Neural cell (in vitro differentiated cells): ENCODE results near the gene PARD3B. TPM values are rescaled to one million over a fixed set of nuclear protein-coding genes. Genes with fewer than 3 reads are reported as not detected.
A peak's percentile ranks its signal among the peaks of the same experiment; 100 is the strongest.

Source experiments
- H2AFZ ChIP-seq: fragments of 200-600, 300-800 bp; sonication (generic), shearing (Covaris generic); 2 replicates; pipeline ENCODE4 v1.6.0; 2014; ENCODE audit warnings: low read depth, mild to moderate bottlenecking, antibody characterized with exemption, low read length, moderate library complexity
- H3F3A ChIP-seq: fragments of 200-600 bp; shearing (Covaris generic); 2 replicates; pipeline ENCODE4 v1.6.1; 2016; ENCODE audit warnings: mild to moderate bottlenecking, moderate library complexity, mixed read lengths, antibody characterized with exemption, low read length; ENCODE audit not compliant: insufficient read depth, poor library complexity, severe bottlenecking
- H3K27ac ChIP-seq: fragments of 200-600, 300-800 bp; sonication (generic), shearing (Covaris generic); 2 replicates; pipeline ENCODE4 v1.5.1; 2014; ENCODE audit warnings: mild to moderate bottlenecking, low read length, moderate library complexity
- H3K27me3 ChIP-seq: fragments of 300-800, 200-600 bp; sonication (generic), shearing (Covaris generic); 2 replicates; pipeline ENCODE4 v1.6.0; 2014; ENCODE audit warnings: mild to moderate bottlenecking, low read depth, low read length, moderate library complexity; ENCODE audit not compliant: insufficient read depth
- H3K36me3 ChIP-seq: fragments of 300-800, 200-600 bp; sonication (generic), shearing (Covaris generic); 2 replicates; pipeline ENCODE4 v1.5.1; 2014; ENCODE audit warnings: mild to moderate bottlenecking, antibody characterized with exemption, low read length, moderate library complexity; ENCODE audit not compliant: insufficient read depth
- H3K4me2 ChIP-seq: fragments of 300-800, 200-600 bp; sonication (generic), shearing (Covaris generic); 2 replicates; pipeline ENCODE4 v1.6.0; 2014; ENCODE audit warnings: mild to moderate bottlenecking, low read length
- H3K4me3 ChIP-seq: fragments of 300-800, 200-600 bp; sonication (generic), shearing (Covaris generic); 2 replicates; pipeline ENCODE4 v1.5.1; 2014; ENCODE audit warnings: mild to moderate bottlenecking, low read length, moderate library complexity
- H3K79me2 ChIP-seq: fragments of 200-600 bp; shearing (Covaris generic); replicated peaks from 2 replicates; pipeline ENCODE4 v1.6.0; 2014; ENCODE audit warnings: mild to moderate bottlenecking, low read length, moderate library complexity; ENCODE audit not compliant: insufficient read depth
- H3K9ac ChIP-seq: fragments of 300-800, 200-600 bp; sonication (generic), shearing (Covaris generic); 2 replicates; pipeline ENCODE4 v1.6.1; 2016; ENCODE audit warnings: mild to moderate bottlenecking, low read length, mixed read lengths
- H3K9me2 ChIP-seq: fragments of 200-600 bp; shearing (Covaris generic); 2 replicates; pipeline ENCODE4 v1.6.1; 2016; ENCODE audit warnings: mild to moderate bottlenecking, low read length, mixed read lengths; ENCODE audit not compliant: insufficient read depth
- H3K9me3 ChIP-seq: fragments of 200-600, 300-800 bp; sonication (generic), shearing (Covaris generic); 2 replicates; pipeline ENCODE4 v1.6.1; 2016; ENCODE audit warnings: mild to moderate bottlenecking, mixed run types, low read length, moderate library complexity, mixed read lengths
- H4K20me1 ChIP-seq: fragments of 200-600 bp; shearing (Covaris generic); 2 replicates; pipeline ENCODE4 v1.6.1; 2016; ENCODE audit warnings: mild to moderate bottlenecking, mixed run types; ENCODE audit not compliant: insufficient read depth
- CTCF ChIP-seq: fragments of 450-650 bp; IDR thresholded peaks from 2 replicates; pipeline ENCODE4 v1.5.1; 2014; ENCODE audit warnings: antibody characterized with exemption, mild to moderate bottlenecking, moderate library complexity; ENCODE audit not compliant: poor library complexity, severe bottlenecking
- EP300 ChIP-seq: fragments of 450-650 bp; conservative IDR thresholded peaks from 2 replicates; pipeline ENCODE4 v1.6.1; 2014; ENCODE audit warnings: antibody characterized with exemption, mild to moderate bottlenecking, moderate library complexity; ENCODE audit not compliant: poor library complexity, severe bottlenecking
- EZH2 ChIP-seq: fragments of 200-600, 300-800 bp; shearing (Covaris generic), sonication (generic); IDR thresholded peaks from 2 replicates; pipeline ENCODE4 v1.6.1; 2014; ENCODE audit warnings: antibody characterized with exemption, low read length, borderline replicate concordance, mild to moderate bottlenecking; ENCODE audit not compliant: insufficient read depth, poor library complexity, severe bottlenecking
- MXI1 ChIP-seq: fragments of 450-650 bp; conservative IDR thresholded peaks from 2 replicates; pipeline ENCODE4 v1.6.1; 2014; ENCODE audit warnings: antibody characterized with exemption, mild to moderate bottlenecking; ENCODE audit not compliant: poor library complexity, severe bottlenecking
- POLR2AphosphoS5 ChIP-seq: IDR thresholded peaks from 2 replicates; pipeline ENCODE4 v1.6.1; 2012
- RAD21 ChIP-seq: fragments of 450-650 bp; conservative IDR thresholded peaks from 2 replicates; pipeline ENCODE4 v1.6.1; 2014; ENCODE audit warnings: antibody characterized with exemption, mild to moderate bottlenecking, moderate library complexity
- SMC3 ChIP-seq: fragments of 450-650 bp; conservative IDR thresholded peaks from 2 replicates; pipeline ENCODE4 v1.6.1; 2014; ENCODE audit warnings: antibody characterized with exemption, mild to moderate bottlenecking, moderate library complexity; ENCODE audit not compliant: poor library complexity
- TAF1 ChIP-seq: IDR thresholded peaks from 2 replicates; pipeline ENCODE4 v1.6.1; 2012; ENCODE audit warnings: low read depth
- polyA plus RNA-seq: library from polyadenylated mRNA; depleted of rRNA; stranded (reverse); fragments of >200 nt; gene quantifications from 2 replicates; pipeline ENCODE4 v1.2.3, GENCODE V29; 2014
- TF ChIP-seq, protein P1 (sequence below): IDR thresholded peaks from 2 replicates; pipeline ENCODE4 v1.6.1; 2012; ENCODE audit warnings: borderline replicate concordance

PARD3B gene
- polyA plus RNA-seq, 1 donor from 2014 or later: 0.54 TPM

GRCh38 chr2:205465791-205466190, 920.5 kb downstream of the PARD3B start:
- H3F3A ChIP-seq: no peaks in the 10 kb centered on the region
- H3K9me2 ChIP-seq: no peaks in the 10 kb centered on the region
- H3K9me3 ChIP-seq: no peaks in the 10 kb centered on the region
- H3K9ac ChIP-seq: no peak overlapping the region
- TF ChIP-seq CTCF (no peak), EP300 (no peak), TAF1 (no peak), POLR2AphosphoS5 (no peak), EZH2 (no peak), RAD21 (no peak)
- TF ChIP-seq, protein P1, sequence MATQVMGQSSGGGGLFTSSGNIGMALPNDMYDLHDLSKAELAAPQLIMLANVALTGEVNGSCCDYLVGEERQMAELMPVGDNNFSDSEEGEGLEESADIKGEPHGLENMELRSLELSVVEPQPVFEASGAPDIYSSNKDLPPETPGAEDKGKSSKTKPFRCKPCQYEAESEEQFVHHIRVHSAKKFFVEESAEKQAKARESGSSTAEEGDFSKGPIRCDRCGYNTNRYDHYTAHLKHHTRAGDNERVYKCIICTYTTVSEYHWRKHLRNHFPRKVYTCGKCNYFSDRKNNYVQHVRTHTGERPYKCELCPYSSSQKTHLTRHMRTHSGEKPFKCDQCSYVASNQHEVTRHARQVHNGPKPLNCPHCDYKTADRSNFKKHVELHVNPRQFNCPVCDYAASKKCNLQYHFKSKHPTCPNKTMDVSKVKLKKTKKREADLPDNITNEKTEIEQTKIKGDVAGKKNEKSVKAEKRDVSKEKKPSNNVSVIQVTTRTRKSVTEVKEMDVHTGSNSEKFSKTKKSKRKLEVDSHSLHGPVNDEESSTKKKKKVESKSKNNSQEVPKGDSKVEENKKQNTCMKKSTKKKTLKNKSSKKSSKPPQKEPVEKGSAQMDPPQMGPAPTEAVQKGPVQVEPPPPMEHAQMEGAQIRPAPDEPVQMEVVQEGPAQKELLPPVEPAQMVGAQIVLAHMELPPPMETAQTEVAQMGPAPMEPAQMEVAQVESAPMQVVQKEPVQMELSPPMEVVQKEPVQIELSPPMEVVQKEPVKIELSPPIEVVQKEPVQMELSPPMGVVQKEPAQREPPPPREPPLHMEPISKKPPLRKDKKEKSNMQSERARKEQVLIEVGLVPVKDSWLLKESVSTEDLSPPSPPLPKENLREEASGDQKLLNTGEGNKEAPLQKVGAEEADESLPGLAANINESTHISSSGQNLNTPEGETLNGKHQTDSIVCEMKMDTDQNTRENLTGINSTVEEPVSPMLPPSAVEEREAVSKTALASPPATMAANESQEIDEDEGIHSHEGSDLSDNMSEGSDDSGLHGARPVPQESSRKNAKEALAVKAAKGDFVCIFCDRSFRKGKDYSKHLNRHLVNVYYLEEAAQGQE: peak; percentile 49
- no peaks in the 10 kb centered on the region for H3K79me2 ChIP-seq
- H4K20me1 ChIP-seq: no peaks in the 10 kb centered on the region
- H2AFZ ChIP-seq: no peak overlapping the region
- no peak overlapping the region for H3K4me3 ChIP-seq
- H3K27me3 ChIP-seq: no peaks in the 10 kb centered on the region
- H3K4me2 ChIP-seq: no peak overlapping the region
- H3K36me3 ChIP-seq: no peaks in the 10 kb centered on the region
- peak overlapping the region; percentile 23 for H3K27ac ChIP-seq

- no peak for TF ChIP-seq SMC3
- TF ChIP-seq CTCF: no peak
- no peak for TF ChIP-seq POLR2AphosphoS5
- no peak for TF ChIP-seq TAF1
- TF ChIP-seq RAD21: no peak
- no peak for TF ChIP-seq EZH2
- TF ChIP-seq, protein P1: no peak
- TF ChIP-seq MXI1: no peak
- TF ChIP-seq EP300: no peak
- no peak overlapping the region for H3K4me3 ChIP-seq
- H3K9me3 ChIP-seq: no peaks in the 10 kb centered on the region
- H3K4me2 ChIP-seq: no peak overlapping the region
- H3F3A ChIP-seq: peaks cover 6% of the 10 kb centered on the region
- H3K9ac ChIP-seq: no peak overlapping the region
- no peak overlapping the region for H2AFZ ChIP-seq
- no peaks in the 10 kb centered on the region for H3K27me3 ChIP-seq
- H3K79me2 ChIP-seq: no peaks in the 10 kb centered on the region
- no peaks in the 10 kb centered on the region for H3K9me2 ChIP-seq
- H3K27ac ChIP-seq: no peak overlapping the region
- no peaks in the 10 kb centered on the region for H4K20me1 ChIP-seq
- H3K36me3 ChIP-seq: no peaks in the 10 kb centered on the region
Measured at GRCh38 chr2:205471776-205472175, 926.5 kb downstream of the PARD3B start.
